H9 (cell line): Measurements from ENCODE around the gene ESPL1. TPM values are rescaled to one million over a fixed set of nuclear protein-coding genes. Genes with fewer than 3 reads are reported as not detected.
A peak's percentile ranks its signal among the peaks of the same experiment; 100 is the strongest.

Source experiments
- DNase-seq: peaks from one replicate; pipeline ENCODE4 v3.0.0-alpha.2; 2017
- H2AFZ ChIP-seq: one replicate; pipeline ENCODE4 v1.6.1; 2013; ENCODE audit warnings: mild to moderate bottlenecking, low read length, control low read depth, moderate library complexity
- H2AK5ac ChIP-seq: 2 replicates; pipeline ENCODE4 v1.6.1; 2013; ENCODE audit warnings: low read length, control low read depth, mixed read lengths; ENCODE audit not compliant: insufficient read length
- H2BK120ac ChIP-seq: one replicate; pipeline ENCODE4 v1.6.1; 2013; ENCODE audit warnings: low read depth, mild to moderate bottlenecking, low read length, control low read depth, inconsistent platforms; ENCODE audit not compliant: poor library complexity, severe bottlenecking
- H2BK12ac ChIP-seq: 2 replicates; pipeline ENCODE4 v1.6.1; 2013; ENCODE audit warnings: low read length, control low read depth, mixed read lengths, low read depth; ENCODE audit not compliant: insufficient read length
- H2BK15ac ChIP-seq: 2 replicates; pipeline ENCODE4 v1.6.1; 2013; ENCODE audit warnings: low read depth, low read length, control low read depth
- H2BK20ac ChIP-seq: one replicate; pipeline ENCODE4 v1.6.1; 2013; ENCODE audit warnings: low read depth, mild to moderate bottlenecking, low read length, control low read depth, inconsistent platforms; ENCODE audit not compliant: poor library complexity, severe bottlenecking
- H2BK5ac ChIP-seq: 2 replicates; pipeline ENCODE4 v1.6.1; 2013; ENCODE audit warnings: low read length, control low read depth, mixed read lengths; ENCODE audit not compliant: insufficient read length
- H3K14ac ChIP-seq: 2 replicates; pipeline ENCODE4 v1.6.1; 2013; ENCODE audit warnings: low read length, control low read depth; ENCODE audit not compliant: insufficient read depth
- H3K18ac ChIP-seq: 2 replicates; pipeline ENCODE4 v1.6.1; 2013; ENCODE audit warnings: low read depth, mild to moderate bottlenecking, mixed read lengths, low read length, control low read depth; ENCODE audit not compliant: insufficient read length
- H3K23ac ChIP-seq: 2 replicates; pipeline ENCODE4 v1.6.1; 2013; ENCODE audit warnings: low read length, control low read depth, mixed read lengths, low read depth; ENCODE audit not compliant: insufficient read length
- H3K23me2 ChIP-seq: 2 replicates; pipeline ENCODE4 v1.6.1; 2013; ENCODE audit warnings: low read depth, mild to moderate bottlenecking, mixed read lengths, low read length, control low read depth; ENCODE audit not compliant: insufficient read length, poor library complexity, severe bottlenecking
- H3K27ac ChIP-seq: 2 replicates; pipeline ENCODE4 v1.5.1; 2013; ENCODE audit warnings: low read length, control low read depth, mixed read lengths, low read depth; ENCODE audit not compliant: insufficient read length
- H3K27me3 ChIP-seq: 2 replicates; pipeline ENCODE4 v1.6.1; 2013; ENCODE audit warnings: low read length, control low read depth, inconsistent platforms; ENCODE audit not compliant: insufficient read depth
- H3K4ac ChIP-seq: 2 replicates; pipeline ENCODE4 v1.6.1; 2013; ENCODE audit warnings: low read depth, mild to moderate bottlenecking, control low read depth, inconsistent platforms, low read length, moderate library complexity
- H3K4me1 ChIP-seq: 2 replicates; pipeline ENCODE4 v1.6.1; 2013; ENCODE audit warnings: low read length, control low read depth, inconsistent platforms; ENCODE audit not compliant: insufficient read depth
- H3K4me2 ChIP-seq: 2 replicates; pipeline ENCODE4 v1.6.1; 2013; ENCODE audit warnings: low read length, control low read depth, mixed read lengths; ENCODE audit not compliant: insufficient read length, insufficient read depth
- H3K56ac ChIP-seq: 2 replicates; pipeline ENCODE4 v1.6.1; 2013; ENCODE audit warnings: low read depth, mild to moderate bottlenecking, mixed read lengths, low read length, control low read depth; ENCODE audit not compliant: insufficient read length
- H3K79me1 ChIP-seq: 2 replicates; pipeline ENCODE4 v1.6.1; 2013; ENCODE audit warnings: low read depth, mild to moderate bottlenecking, moderate library complexity, low read length, control low read depth, inconsistent platforms; ENCODE audit not compliant: insufficient read depth, poor library complexity, severe bottlenecking
- H3K79me2 ChIP-seq: 2 replicates; pipeline ENCODE4 v1.6.1; 2013; ENCODE audit warnings: low read length, control low read depth, inconsistent platforms; ENCODE audit not compliant: insufficient read depth
- H3K9ac ChIP-seq: 2 replicates; pipeline ENCODE4 v1.6.1; 2013; ENCODE audit warnings: low read length, control low read depth, mixed read lengths; ENCODE audit not compliant: insufficient read length; ENCODE audit errors: extremely low read depth
- H3K9me3 ChIP-seq: one replicate; pipeline ENCODE4 v1.6.1; 2013; ENCODE audit warnings: low read depth, low read length, inconsistent platforms; ENCODE audit not compliant: control insufficient read depth
- H3T11ph ChIP-seq: one replicate; pipeline ENCODE4 v1.6.1; 2013; ENCODE audit warnings: mild to moderate bottlenecking, low read length, control low read depth, inconsistent platforms
- H4K20me1 ChIP-seq: one replicate; pipeline ENCODE4 v1.6.1; 2013; ENCODE audit not compliant: control insufficient read depth, insufficient read length, insufficient read depth
- H4K5ac ChIP-seq: 2 replicates; pipeline ENCODE4 v1.6.1; 2013; ENCODE audit warnings: low read depth, mild to moderate bottlenecking, mixed read lengths, low read length, control low read depth; ENCODE audit not compliant: insufficient read length
- H4K8ac ChIP-seq: replicated peaks from 2 replicates; pipeline ENCODE4 v1.6.1; 2013; ENCODE audit warnings: low read length, control low read depth, mixed read lengths, low read depth; ENCODE audit not compliant: insufficient read length
- H4K91ac ChIP-seq: 2 replicates; pipeline ENCODE4 v1.6.1; 2013; ENCODE audit warnings: low read depth, mild to moderate bottlenecking, moderate library complexity, mixed read lengths, low read length, control low read depth; ENCODE audit not compliant: insufficient read length
- H3K27ac Mint-ChIP-seq, 3 experiments: 2 replicates in 2 of 3; 3 replicates in 1 of 3; pipeline ENCODE4 v1.8.0; 2020 to 2021; ENCODE audit warnings: mixed read lengths in 3 of 3, mild to moderate bottlenecking in 1 of 3, moderate library complexity in 1 of 3
- H3K27me3 Mint-ChIP-seq: 2 replicates; pipeline ENCODE4 v1.8.0; 2021; ENCODE audit warnings: low read depth, mild to moderate bottlenecking, moderate library complexity, mixed read lengths
- H3K36me3 Mint-ChIP-seq, 3 experiments: 2 replicates in 2 of 3; 3 replicates in 1 of 3; pipeline ENCODE4 v1.8.0; 2020 to 2021; ENCODE audit warnings: low read depth in 3 of 3, mixed read lengths in 3 of 3; ENCODE audit not compliant: insufficient read depth in 1 of 3
- H3K4me1 Mint-ChIP-seq, 2 experiments: 2 replicates each; pipeline ENCODE4 v1.8.0; 2020; ENCODE audit warnings: mixed read lengths in 2 of 2
- H3K4me3 Mint-ChIP-seq, 2 experiments: 2 replicates in 1 of 2; 3 replicates in 1 of 2; pipeline ENCODE4 v1.8.0; 2020 to 2021; ENCODE audit warnings: mild to moderate bottlenecking in 2 of 2, mixed read lengths in 2 of 2, moderate library complexity in 1 of 2
- H3K9me3 Mint-ChIP-seq, 2 experiments: 2 replicates in 1 of 2; 3 replicates in 1 of 2; pipeline ENCODE4 v1.8.0; 2020; ENCODE audit warnings: mild to moderate bottlenecking in 2 of 2, mixed read lengths in 2 of 2, moderate library complexity in 1 of 2
- WGBS: extraction: QIAGEN DNeasy Blood & Tissue Kit; methylation state at CpG from one replicate; pipeline ENCODE4 v1.1.7; 2013; ENCODE audit warnings: missing lambda C conversion rate, low lambda C conversion rate, mixed read lengths; ENCODE audit not compliant: insufficient read length; ENCODE audit errors: extremely low coverage; 5-methylcytosine and 5-hydroxymethylcytosine counted together
- total RNA-seq: library from RNA; stranded (reverse); gene quantifications from 2 replicates; pipeline ENCODE4 v1.2.1, GENCODE V29; 2021
- TF ChIP-seq, protein P1 (sequence below): fragments of 200-600 bp; sonication (generic); conservative IDR thresholded peaks from 3 replicates; pipeline ENCODE4 v1.8.0; 2021; ENCODE audit warnings: antibody characterized with exemption, mild to moderate bottlenecking

Gene ESPL1
- total RNA-seq, 1 experiment from 2014 or later: 43.2 TPM

DNA sequence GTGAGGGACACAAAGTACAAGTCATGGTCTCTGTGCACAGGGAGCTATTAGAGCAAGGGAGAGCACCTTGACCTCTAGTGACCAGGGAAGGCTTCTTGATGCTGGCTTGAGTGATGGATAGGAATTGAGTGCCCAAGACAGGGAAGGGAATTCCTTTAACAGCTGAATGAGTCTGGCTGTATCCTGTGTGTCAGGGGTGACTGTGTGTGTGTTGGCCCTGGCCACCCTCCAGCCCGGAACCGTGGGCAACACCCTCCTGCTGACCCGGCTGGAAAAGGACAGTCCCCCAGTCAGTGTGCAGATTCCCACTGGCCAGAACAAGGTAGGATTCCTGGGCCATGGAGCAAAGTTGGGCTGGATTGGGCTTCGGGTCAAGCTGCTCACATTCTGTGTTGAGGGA is 21.8 kb downstream of the ESPL1 start:
- Histone ChIP-seq H3K27ac (no peak overlapping the region), H3K23ac (no peak overlapping the region), H3K4me1 (no peaks in the 10 kb centered on the region), H4K8ac (no peak overlapping the region), H3T11ph (no peak overlapping the region), H3K79me2 (no peaks in the 10 kb centered on the region), H2AK5ac (no peak overlapping the region), H2BK5ac (no peak overlapping the region), H3K23me2 (no peaks in the 10 kb centered on the region), H3K79me1 (no peaks in the 10 kb centered on the region), H2BK15ac (no peak overlapping the region), H3K4ac (no peak overlapping the region), H4K20me1 (no peaks in the 10 kb centered on the region), H2BK12ac (no peak overlapping the region), H2AFZ (no peak overlapping the region), H3K27me3 (no peaks in the 10 kb centered on the region), H4K5ac (no peak overlapping the region), H2BK20ac (no peak overlapping the region), H3K18ac (no peak overlapping the region), H3K9me3 (no peaks in the 10 kb centered on the region), H2BK120ac (no peak overlapping the region), H3K4me2 (no peak overlapping the region), H4K91ac (no peak overlapping the region), H3K56ac (no peak overlapping the region), H3K9ac (no peak overlapping the region), H3K14ac (no peak overlapping the region)
- no peaks in the 10 kb centered on the region for H3K27me3 Mint-ChIP-seq
- H3K36me3 Mint-ChIP-seq: peaks cover 42 to 70% (median 67%) of the 10 kb centered on the region in 3 experiments
- TF ChIP-seq, protein P1, sequence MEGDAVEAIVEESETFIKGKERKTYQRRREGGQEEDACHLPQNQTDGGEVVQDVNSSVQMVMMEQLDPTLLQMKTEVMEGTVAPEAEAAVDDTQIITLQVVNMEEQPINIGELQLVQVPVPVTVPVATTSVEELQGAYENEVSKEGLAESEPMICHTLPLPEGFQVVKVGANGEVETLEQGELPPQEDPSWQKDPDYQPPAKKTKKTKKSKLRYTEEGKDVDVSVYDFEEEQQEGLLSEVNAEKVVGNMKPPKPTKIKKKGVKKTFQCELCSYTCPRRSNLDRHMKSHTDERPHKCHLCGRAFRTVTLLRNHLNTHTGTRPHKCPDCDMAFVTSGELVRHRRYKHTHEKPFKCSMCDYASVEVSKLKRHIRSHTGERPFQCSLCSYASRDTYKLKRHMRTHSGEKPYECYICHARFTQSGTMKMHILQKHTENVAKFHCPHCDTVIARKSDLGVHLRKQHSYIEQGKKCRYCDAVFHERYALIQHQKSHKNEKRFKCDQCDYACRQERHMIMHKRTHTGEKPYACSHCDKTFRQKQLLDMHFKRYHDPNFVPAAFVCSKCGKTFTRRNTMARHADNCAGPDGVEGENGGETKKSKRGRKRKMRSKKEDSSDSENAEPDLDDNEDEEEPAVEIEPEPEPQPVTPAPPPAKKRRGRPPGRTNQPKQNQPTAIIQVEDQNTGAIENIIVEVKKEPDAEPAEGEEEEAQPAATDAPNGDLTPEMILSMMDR: no peak
- DNase-seq: no peak
- 0 out of 5 replicates have a peak overlapping the region, but pooled peaks of 1 of the 2 experiments have one; percentile 10 for H3K4me3 Mint-ChIP-seq
- H3K9me3 Mint-ChIP-seq: no peaks in the 10 kb centered on the region
- no CpG with 5 or more reads among the region's 4 CpGs for WGBS
- peak overlapping the region in 1 of 3 experiments; percentile 44; a peak in 1 of 7 replicates for H3K27ac Mint-ChIP-seq
- peaks cover 0 to 2% of the 10 kb centered on the region in 2 experiments; a peak in 1 of 4 replicates for H3K4me1 Mint-ChIP-seq
